Panc1 (cell line): Measurements from ENCODE around the gene PGBD5. TPM values are rescaled to one million over a fixed set of nuclear protein-coding genes. Genes with fewer than 3 reads are reported as not detected.

Source experiments
- ATAC-seq: fragments of 200-7000 bp; cut with Tn5 transposase; 2 replicates; pipeline ENCODE4 v1.9.1; 2020; ENCODE audit warnings: mild to moderate bottlenecking, moderate library complexity
- BruUV-seq: library from RNA; stranded (reverse); fragments of 400-500 nt; replicated peaks from 2 replicates; lab custom pipeline; 2021; lab: Mats Ljungman, UMichigan
- CTCF ChIA-PET: fragments of 300-600 bp; sonication (Branson Sonifier 250); formaldehyde crosslinking; loops from one replicate; lab custom pipeline; 2022; ENCODE audit warnings: antibody characterized with exemption; lab: Charles Lee
- POLR2A ChIA-PET: fragments of 300-600 bp; sonication (Branson Sonifier 250); formaldehyde crosslinking; loops from one replicate; lab custom pipeline; 2022; ENCODE audit warnings: antibody characterized with exemption; lab: Charles Lee
- DNase-seq: peaks from one replicate; pipeline ENCODE4 v3.0.0-alpha.2; 2010; ENCODE audit warnings: low read depth, low spot score
- H3K27ac ChIP-seq: 2 replicates; pipeline ENCODE4 v1.5.1; 2011; ENCODE audit warnings: mild to moderate bottlenecking, low read length, inconsistent platforms
- H3K27me3 ChIP-seq: fragments of 200-500 bp; sonication (Bioruptor generic); 2 replicates; pipeline ENCODE4 v1.6.0; 2014; ENCODE audit warnings: low read length, inconsistent platforms; ENCODE audit not compliant: control insufficient read depth, insufficient read depth
- H3K36me3 ChIP-seq: fragments of 200-500 bp; sonication (Bioruptor generic); 2 replicates; pipeline ENCODE4 v1.5.1; 2014; ENCODE audit warnings: inconsistent platforms, mild to moderate bottlenecking, low read length, moderate library complexity; ENCODE audit not compliant: control insufficient read depth, insufficient read depth
- H3K4me1 ChIP-seq: 2 replicates; pipeline ENCODE4 v1.5.1; 2011; ENCODE audit warnings: inconsistent platforms, mild to moderate bottlenecking, low read length, moderate library complexity; ENCODE audit not compliant: control insufficient read depth, insufficient read depth
- H3K4me3 ChIP-seq, 2 experiments: 2 replicates each; pipeline ENCODE4 v1.5.1; 2011 to 2012; ENCODE audit warnings: low read depth in 2 of 2, low read length in 2 of 2, mild to moderate bottlenecking in 2 of 2, inconsistent platforms in 1 of 2, moderate library complexity in 1 of 2
- H3K9me3 ChIP-seq: fragments of 200-500 bp; sonication (Bioruptor generic); 2 replicates; pipeline ENCODE4 v1.5.1; 2014; ENCODE audit warnings: low read depth, mild to moderate bottlenecking, inconsistent platforms, low read length, moderate library complexity; ENCODE audit not compliant: control insufficient read depth, insufficient read depth
- POLR2AphosphoS5 ChIP-seq: IDR thresholded peaks from 2 replicates; pipeline ENCODE4 v1.6.1; 2012; ENCODE audit warnings: mild to moderate bottlenecking, low read depth, low read length, moderate library complexity
- SIN3A ChIP-seq: IDR thresholded peaks from 2 replicates; pipeline ENCODE4 v1.6.1; 2012; ENCODE audit warnings: low read depth, mild to moderate bottlenecking, low read length, moderate library complexity, borderline replicate concordance; ENCODE audit not compliant: insufficient read depth
- TCF7L2 ChIP-seq: IDR thresholded peaks from 2 replicates; pipeline ENCODE4 v1.6.1; 2011; ENCODE audit warnings: mild to moderate bottlenecking, low read depth, low read length, inconsistent platforms
- in situ Hi-C: cut with HindIII; loops from 2 replicates; pipeline ENCODE4 v1.10.0; 2016; ENCODE audit warnings: low sequenced_read_pairs, low pct_unique_long_range_greater_than_20kb
- intact Hi-C: fragments of 100-400 bp; cut with micrococcal nuclease; formaldehyde crosslinking; loops from one replicate; pipeline ENCODE4 v1.10.0; 2022; ENCODE audit not compliant: unreplicated experiment
- total RNA-seq: library from RNA; stranded (reverse); gene quantifications from one replicate; pipeline ENCODE4 v1.2.1, GENCODE V29; 2021; ENCODE audit not compliant: unreplicated experiment
- TF ChIP-seq, protein P1 (sequence below): fragments of 450-650 bp; IDR thresholded peaks from 2 replicates; pipeline ENCODE4 v1.5.1; 2017; ENCODE audit warnings: mild to moderate bottlenecking
- TF ChIP-seq, protein P2 (sequence below), 2 experiments: IDR thresholded peaks; 2 replicates each; pipeline ENCODE4 v1.6.1; 2011 to 2012; ENCODE audit warnings: low read depth in 2 of 2, control low read depth in 1 of 2, low read length in 1 of 2, mild to moderate bottlenecking in 1 of 2, moderate library complexity in 1 of 2; ENCODE audit not compliant: insufficient read depth in 1 of 2

Gene PGBD5
- total RNA-seq, 1 experiment from 2014 or later, result 0.05 TPM

DNA sequence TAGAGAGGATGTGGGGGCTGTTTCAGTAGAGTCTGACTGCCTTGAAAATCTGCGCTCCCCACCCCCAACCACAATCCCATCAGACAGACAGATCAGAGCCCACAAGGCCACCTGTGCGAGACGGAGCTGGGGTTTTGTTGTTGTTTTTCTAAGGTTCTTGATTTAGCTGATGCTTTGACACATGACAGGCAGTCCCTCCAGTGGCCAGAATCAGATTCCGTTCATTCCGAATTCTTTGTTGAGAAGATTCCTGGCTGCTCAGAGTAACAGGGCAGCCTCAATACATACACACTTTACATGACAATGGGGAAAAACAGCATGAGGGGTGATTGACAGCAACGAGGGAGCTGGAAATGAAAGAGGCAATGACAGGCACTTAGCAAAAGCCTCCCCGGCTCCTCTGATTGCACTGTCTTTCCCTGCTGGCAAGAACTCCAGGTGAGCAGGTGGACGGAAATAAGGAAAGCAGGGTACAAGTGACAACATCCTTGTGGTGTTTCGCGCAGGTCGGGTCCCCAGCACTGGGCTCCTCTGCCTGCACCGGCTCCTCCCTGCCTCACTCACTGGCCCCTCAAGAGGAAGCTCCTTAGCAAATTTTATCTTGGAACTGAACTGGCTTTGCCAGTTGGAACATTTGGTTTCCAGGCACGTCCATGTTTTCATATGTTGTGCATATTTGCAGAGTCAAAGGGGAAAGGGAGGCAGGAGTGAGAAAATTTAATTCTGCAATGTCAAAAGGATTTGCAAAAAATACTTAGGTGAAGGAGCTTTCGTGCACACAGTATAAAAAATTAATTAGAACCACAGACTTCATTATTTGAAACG lies 148.7 kb downstream of the PGBD5 start:
- H3K27ac ChIP-seq, result no peak overlapping the region
- BruUV-seq, result no TSS peak
- ATAC-seq (no peak), DNase-seq (no peak)
- intact Hi-C loops (no loop called here), in situ Hi-C loops (no loop called here)
- H3K4me3 ChIP-seq, result no peak overlapping the region
- TF ChIP-seq, protein P1, sequence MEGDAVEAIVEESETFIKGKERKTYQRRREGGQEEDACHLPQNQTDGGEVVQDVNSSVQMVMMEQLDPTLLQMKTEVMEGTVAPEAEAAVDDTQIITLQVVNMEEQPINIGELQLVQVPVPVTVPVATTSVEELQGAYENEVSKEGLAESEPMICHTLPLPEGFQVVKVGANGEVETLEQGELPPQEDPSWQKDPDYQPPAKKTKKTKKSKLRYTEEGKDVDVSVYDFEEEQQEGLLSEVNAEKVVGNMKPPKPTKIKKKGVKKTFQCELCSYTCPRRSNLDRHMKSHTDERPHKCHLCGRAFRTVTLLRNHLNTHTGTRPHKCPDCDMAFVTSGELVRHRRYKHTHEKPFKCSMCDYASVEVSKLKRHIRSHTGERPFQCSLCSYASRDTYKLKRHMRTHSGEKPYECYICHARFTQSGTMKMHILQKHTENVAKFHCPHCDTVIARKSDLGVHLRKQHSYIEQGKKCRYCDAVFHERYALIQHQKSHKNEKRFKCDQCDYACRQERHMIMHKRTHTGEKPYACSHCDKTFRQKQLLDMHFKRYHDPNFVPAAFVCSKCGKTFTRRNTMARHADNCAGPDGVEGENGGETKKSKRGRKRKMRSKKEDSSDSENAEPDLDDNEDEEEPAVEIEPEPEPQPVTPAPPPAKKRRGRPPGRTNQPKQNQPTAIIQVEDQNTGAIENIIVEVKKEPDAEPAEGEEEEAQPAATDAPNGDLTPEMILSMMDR, result no peak
- TF ChIP-seq, protein P2, sequence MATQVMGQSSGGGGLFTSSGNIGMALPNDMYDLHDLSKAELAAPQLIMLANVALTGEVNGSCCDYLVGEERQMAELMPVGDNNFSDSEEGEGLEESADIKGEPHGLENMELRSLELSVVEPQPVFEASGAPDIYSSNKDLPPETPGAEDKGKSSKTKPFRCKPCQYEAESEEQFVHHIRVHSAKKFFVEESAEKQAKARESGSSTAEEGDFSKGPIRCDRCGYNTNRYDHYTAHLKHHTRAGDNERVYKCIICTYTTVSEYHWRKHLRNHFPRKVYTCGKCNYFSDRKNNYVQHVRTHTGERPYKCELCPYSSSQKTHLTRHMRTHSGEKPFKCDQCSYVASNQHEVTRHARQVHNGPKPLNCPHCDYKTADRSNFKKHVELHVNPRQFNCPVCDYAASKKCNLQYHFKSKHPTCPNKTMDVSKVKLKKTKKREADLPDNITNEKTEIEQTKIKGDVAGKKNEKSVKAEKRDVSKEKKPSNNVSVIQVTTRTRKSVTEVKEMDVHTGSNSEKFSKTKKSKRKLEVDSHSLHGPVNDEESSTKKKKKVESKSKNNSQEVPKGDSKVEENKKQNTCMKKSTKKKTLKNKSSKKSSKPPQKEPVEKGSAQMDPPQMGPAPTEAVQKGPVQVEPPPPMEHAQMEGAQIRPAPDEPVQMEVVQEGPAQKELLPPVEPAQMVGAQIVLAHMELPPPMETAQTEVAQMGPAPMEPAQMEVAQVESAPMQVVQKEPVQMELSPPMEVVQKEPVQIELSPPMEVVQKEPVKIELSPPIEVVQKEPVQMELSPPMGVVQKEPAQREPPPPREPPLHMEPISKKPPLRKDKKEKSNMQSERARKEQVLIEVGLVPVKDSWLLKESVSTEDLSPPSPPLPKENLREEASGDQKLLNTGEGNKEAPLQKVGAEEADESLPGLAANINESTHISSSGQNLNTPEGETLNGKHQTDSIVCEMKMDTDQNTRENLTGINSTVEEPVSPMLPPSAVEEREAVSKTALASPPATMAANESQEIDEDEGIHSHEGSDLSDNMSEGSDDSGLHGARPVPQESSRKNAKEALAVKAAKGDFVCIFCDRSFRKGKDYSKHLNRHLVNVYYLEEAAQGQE (IDR thresholded peaks at IDR 0.05; ENCODE audit: insufficient read depth in 1 of 2, low read depth in 2 of 2, low read length in 1 of 2), result no peak
- no peak for TF ChIP-seq SIN3A
- no peak for TF ChIP-seq TCF7L2
- no peak for TF ChIP-seq POLR2AphosphoS5
- ChIA-PET POLR2A (no interaction called here), CTCF (interaction anchor here (0.7 kb wide), 1 partner anchor 1409 kb away, joined by 3 read pairs; no protein-coding TSS in a partner anchor)
- no peaks in the 10 kb centered on the region for H3K27me3 ChIP-seq
- no peaks in the 10 kb centered on the region for H3K4me1 ChIP-seq
- H3K36me3 ChIP-seq, result peaks cover 9% of the 10 kb centered on the region; the same call in 1 of the 2 replicates
- no peaks in the 10 kb centered on the region for H3K9me3 ChIP-seq

DNA sequence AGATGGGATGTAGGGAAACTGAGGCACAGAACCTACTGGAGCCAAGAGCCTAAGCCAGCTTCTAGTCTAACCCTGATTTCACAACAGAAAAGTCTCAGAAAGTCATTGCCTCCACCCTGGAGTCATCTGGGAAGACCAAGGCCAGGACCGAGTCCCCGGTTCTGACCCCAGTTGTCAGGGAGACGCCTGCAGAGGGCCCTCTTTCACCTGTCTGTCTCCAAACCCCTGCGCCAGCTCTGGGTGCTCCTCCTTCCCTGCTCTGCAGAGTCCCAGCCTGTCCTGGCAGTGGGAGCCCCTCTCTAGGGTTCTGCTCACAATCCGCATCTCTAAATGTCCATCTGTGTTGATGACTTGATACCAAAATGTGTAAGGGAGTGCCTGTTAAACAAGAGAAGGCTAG lies 149.7 kb downstream of the PGBD5 start:
- ChIA-PET POLR2A (no interaction called here), CTCF (no interaction called here)
- intact Hi-C loops, result no loop called here
- no TSS peak for BruUV-seq
- H3K4me3 ChIP-seq, result no peak overlapping the region
- no peaks in the 10 kb centered on the region for H3K4me1 ChIP-seq
- H3K9me3 ChIP-seq, result no peaks in the 10 kb centered on the region
- no peak overlapping the region for H3K27ac ChIP-seq
- H3K36me3 ChIP-seq, result peaks cover 9% of the 10 kb centered on the region; the same call in 1 of the 2 replicates
- in situ Hi-C loops, result no loop called here
- DNase-seq (no peak), ATAC-seq (no peak)
- no peak for TF ChIP-seq POLR2AphosphoS5
- TF ChIP-seq, protein P2 (IDR thresholded peaks at IDR 0.05; ENCODE audit: insufficient read depth in 1 of 2, low read depth in 2 of 2, low read length in 1 of 2), result no peak
- TF ChIP-seq SIN3A, result no peak
- TF ChIP-seq, protein P1, result no peak
- no peak for TF ChIP-seq TCF7L2
- no peaks in the 10 kb centered on the region for H3K27me3 ChIP-seq
